Activated T-helper 9 cell treated with anti-CD3 and anti-CD28 coated beads, Interleukin-2, amount 50 U/mL, for 16 hours (primary cell): Measurements from ENCODE around the gene ZEB2.

Source experiments
- DNase-seq: peaks from one replicate; pipeline ENCODE4 v3.0.0-alpha.2; 2020; ENCODE audit warnings: low read depth

Gene ZEB2

DNA sequence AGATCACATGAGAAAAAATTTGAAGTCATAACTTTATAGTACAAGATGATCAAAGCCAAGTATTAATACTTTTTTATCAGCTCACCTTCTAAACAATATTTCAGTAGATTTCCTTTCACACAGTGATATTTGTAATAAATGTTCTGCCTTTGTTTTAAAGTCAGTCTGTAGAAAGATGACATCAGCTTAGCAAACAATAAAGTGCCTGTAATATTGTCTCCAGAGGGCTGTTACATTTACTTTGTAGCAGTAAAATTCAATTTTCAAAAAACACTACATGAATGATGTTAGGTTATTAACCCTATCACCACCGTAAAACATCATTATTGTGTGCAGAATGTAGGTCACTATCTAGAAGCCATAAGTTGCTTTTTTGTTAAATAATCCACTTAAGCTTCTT, 49.6 kb downstream of the ZEB2 start:
- no peak for DNase-seq

DNA sequence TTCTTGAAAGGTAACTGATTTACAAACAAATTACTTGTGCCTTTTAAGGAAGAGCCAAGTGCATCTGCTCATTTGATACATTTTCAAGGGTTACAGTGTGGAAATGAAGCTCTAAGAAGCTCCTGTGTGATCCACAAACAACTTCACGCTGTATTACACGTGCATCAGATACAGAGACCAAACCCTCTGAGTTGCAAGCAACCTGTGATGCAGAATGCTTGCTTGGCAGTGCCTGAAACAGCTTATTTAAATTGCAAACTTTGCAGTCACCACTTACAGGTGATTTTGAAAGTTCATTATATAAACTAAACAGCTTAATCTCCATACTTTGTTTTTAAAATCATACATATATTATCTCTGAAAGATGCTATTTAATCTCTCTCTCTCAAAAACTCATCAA, 50.1 kb downstream of the ZEB2 start:
- DNase-seq: no peak

DNA sequence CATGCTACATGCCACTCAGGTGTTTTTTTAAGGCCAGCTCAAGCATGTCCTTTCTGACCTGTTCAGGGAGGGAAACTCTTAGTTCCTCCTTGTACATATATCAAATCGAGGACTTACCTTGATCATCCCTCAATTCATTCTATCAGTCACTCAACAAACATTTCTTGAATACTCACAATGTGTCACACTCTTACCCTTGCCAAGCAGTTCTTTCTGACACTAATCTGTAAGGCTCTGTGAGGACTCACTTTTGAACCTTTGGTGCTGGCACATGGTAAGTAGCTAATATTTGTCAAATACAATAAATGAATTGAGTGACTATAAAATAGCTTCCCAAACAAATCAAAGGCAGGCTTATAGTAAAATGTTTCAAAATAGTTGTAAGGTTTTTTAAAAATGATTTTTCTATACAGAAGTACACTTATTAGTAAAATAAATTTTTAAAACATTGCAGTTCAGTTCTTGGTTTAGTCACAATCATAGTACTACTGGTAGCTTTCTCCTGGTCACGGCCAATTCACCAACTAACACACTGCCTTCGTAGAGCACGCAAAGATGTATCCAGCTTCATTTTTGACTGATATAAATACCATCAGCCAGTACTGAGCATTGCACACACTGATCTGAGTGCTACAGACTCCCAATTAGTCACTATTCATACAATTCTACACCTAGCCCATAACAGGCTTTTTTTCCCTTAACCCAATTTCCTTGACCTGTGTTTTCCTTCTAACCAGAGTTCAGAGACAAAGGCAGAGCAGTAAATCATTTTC, 50.9 kb downstream of the ZEB2 start:
- DNase-seq: no peak

DNA sequence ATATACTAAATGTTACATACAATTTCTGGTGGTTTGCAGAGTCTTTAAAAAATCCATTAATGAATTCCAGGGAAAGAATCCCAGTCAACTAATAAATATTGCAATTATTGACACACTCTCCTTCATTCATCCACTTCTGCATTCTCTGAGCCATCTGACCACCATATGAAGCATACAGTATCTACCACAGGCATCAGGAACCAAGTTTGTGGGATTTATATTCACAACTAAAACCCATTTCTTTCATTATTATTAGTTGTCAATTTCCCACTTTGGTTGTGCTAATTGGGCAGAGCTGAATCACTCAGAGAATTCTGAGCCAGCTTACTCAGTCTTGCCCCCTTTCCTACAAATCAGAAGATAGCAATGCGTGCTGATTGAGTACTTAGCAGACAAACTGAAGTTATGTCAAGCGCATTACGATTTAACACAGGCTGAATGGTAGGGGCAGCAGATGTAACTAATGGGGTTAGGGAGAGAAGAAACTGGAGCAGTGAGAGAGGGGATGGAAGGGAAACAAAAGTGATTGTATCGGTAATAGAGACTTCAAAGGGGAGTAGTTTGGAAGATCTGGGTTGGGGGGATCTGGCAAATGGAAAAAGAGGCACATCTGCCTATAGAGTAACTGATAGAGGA, 52.3 kb downstream of the ZEB2 start:
- DNase-seq: no peak

DNA sequence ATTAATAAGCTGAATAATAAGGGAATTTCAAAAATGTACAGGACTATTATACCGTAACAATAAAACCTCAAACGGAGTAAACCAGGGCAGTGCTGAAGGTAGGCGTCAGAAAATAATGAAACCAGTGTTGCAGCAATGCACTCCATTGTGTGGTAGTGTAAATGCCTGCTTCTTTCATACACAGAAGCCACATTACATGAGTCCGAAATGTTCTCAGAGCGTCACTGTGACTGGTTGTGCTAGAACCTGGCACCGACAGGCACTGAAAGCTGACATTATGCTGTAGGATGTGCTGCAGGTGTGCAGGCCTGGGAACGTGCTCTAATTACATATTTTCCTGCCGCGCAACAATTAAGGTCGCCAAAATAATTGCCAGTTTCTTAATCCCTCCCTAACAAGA, 53.3 kb downstream of the ZEB2 start:
- DNase-seq: no peak

DNA sequence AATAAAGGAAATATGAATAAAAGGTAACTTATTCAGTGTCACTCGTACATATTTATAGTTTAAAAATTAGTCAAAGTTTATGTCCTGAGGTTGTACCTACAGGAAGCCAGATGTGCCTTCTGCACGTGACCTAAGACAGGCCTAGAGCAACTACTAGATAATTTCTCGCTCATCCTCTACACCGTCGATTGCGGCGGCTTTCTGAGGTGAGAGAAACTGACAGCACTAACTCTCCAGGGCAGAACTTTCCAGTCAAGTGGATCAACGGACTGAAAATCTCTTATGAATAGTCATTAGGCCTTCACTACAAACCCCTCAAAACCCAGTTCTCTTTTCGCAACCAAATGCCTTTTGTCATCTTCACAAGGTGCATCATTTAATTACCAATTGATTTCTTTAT, 54.2 kb downstream of the ZEB2 start:
- DNase-seq: no peak

DNA sequence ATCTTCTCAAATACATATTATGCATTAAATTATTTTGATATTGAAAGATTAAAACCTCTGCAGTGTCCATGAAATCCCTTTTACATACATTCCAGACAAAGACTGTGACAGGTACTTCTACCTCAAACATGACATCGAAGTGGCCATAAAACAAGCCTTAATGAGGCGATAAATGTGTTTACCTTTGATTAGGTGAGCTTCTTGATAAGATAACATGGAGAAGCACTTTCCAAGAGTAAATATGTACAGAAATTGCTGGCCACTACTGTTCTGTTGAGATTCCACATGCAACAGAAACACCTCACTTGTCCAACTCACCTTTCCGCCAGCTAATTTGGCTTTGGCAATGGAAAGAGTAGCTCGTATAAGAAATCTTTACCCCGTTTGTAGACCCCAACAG, 55.2 kb downstream of the ZEB2 start:
- no peak for DNase-seq

DNA sequence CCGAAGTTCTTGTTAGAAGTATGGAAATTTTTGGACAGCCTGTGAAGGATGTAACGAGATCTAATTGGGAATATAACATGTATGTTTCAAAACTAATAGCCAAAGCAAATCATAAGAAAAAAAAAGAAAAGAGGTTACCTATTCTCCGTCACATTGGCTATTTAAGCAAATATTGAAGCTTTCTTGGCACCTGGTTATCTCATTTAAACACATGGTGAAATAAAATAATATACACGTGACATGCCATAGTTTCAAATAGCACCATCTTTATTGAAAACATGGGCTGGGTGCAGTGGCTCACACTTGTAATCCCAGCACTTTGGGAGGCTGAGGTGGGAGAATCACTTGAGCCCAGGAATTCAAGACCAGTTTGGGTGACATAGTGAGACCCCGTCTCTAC, 56.7 kb downstream of the ZEB2 start:
- DNase-seq: no peak

DNA sequence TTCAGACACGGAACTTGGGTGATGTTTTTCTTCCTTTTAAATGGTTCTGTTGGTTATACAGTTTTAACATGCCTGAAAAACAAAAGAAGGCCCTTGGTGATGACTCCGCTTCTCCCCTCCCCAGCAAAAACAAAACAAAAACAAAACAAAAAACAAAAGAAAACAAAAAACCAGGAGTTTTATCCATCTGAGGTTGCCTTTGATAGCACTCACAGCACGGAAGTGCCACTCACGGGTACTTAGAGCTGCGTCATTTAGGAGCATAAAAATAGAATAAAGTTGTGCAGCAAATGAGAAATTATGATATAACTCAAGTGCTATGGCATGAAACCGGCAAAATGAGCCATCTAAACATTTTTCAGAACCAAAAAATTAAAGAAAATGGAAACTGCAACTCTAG, 57.7 kb downstream of the ZEB2 start:
- no peak for DNase-seq

DNA sequence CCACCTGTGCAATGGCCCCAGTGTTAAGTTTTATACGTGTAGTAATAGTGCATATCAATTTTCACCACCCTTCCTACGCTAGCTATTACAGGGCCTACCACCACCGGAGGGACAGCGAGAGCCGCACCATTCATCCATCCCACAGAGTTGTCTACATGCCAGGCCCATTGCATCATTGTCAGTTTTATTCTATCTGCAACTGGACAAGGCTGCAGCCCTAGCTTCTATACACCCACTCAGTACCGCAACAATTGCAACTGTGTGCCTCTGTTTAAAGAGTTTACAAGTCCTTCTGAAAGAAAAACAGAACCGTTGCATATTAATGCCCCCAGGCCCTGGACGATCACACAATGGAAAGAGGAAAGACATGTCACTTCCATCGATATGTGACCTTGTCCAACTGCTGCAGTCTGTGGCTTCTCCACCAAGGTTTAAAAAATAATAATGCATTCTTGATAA, 58.6 kb downstream of the ZEB2 start:
- no peak for DNase-seq

DNA sequence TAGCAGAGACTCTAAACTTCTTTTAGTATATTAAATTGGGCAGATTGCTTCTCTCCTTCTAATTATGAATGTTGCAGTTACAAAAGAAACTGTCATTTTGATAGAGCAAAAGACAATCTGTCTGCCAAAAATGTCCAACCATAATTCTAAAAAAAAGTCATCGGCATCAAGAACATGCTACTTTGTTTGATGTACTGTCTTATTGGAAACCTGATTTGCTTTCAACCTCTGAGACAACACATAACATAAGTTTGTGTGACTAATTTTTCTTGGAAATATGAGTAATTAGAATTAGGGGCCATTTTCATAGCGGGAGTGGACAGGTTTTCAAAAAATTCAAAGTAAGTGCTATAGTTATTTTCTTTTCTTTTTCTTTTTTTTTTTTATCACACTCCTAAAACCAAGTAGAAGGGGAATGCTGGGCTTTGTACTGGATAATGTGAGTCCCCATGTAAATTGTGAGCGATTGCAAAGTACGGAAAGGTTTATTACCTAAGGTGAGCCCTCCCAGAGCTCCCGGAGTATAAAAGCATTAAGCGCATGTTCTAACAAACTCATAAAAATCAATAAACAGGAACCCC, 59.1 kb downstream of the ZEB2 start:
- no peak for DNase-seq

DNA sequence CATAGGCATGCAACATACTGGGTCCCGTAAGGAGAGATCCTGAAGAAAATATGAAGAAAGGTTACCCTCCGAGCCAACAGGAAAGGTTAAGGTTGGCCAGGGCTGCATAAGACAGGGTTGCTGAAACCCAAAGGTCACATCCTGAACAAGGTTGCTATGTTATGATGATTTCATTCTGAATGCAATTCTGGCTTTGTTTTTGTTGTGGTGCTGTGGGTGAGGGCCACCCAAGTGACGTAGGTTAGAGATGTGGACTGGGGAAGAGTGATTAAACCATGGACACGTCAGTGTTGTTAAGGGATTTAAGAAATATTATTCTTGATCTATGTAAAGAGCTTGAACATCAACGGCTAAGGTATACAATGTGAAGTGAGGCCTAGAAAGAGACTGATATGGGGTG, 60.0 kb downstream of the ZEB2 start:
- DNase-seq: no peak

DNA sequence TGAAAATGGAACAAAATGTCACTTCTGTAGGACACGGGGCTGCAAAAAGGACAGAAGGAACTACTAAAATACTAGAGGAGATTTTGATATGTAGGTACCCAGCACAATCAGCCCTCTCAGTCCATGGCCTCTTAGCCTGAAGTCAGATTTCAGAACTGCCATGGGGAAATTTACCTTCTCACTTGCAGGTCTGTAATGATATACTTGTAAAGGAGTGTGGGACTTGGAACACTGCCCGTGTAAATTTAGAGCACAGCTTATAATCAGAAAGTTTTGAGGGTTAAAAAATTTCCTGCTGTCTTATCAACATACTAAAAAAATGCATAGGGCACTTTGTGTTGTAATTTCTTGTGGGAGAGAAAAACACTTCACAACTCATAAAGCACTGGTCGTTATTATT, 60.6 kb downstream of the ZEB2 start:
- no peak for DNase-seq

DNA sequence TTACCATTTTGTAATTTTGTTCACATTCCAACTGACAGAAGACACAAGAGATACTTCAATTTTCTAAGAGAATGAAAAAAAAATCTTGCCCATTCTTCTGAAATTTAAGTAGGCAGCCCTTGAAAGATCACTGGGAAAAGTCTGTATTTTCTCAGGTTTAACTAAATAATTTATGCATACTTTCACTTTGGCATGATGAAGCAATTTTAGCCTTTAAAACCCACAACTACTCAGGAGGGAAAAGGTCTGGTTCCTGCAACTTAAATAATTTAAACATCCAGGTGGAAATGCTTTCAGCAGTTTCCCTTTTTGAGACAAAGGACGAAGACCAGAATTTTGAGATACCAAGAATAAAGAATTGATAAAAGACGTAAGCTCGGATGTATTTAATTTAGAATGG, 61.4 kb downstream of the ZEB2 start:
- DNase-seq: no peak

DNA sequence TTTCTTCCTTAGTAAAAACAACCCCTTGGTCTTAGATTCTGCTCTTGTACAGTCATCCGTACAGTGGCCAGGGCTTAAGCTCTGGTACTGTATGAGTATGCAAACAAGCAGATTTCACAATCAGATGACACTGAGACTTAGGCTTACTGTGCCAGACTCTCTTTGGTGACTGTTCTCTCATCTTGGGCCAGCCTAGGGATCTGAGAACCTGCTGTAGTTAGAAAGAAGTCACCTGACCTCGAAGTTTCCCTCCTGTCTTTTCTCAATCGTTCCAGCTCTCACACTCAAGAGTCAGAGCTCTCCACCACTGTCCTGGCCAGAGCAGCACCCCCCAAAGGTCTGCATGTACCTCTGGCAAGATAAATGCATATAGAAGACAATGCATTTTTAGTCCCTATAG, 63.2 kb downstream of the ZEB2 start:
- no peak for DNase-seq

DNA sequence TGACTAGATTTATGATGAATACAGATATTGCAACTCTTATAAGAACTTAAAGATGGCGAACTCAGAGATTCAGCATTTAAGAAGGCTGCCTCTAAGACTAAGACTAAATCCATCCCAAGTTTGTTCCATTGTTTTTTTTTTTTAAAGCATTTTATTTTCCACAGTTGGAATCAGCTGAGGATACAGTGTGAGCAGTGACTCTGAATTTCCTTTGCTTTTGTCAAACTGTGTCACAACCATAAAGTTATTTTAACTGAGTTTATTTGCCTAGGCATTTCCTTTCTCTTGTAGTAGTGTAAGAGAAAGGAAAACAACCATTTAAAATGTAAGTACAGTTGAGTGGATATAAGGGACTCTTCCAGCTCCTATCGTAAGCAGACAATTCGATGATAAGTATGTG, 63.9 kb downstream of the ZEB2 start:
- DNase-seq: no peak

DNA sequence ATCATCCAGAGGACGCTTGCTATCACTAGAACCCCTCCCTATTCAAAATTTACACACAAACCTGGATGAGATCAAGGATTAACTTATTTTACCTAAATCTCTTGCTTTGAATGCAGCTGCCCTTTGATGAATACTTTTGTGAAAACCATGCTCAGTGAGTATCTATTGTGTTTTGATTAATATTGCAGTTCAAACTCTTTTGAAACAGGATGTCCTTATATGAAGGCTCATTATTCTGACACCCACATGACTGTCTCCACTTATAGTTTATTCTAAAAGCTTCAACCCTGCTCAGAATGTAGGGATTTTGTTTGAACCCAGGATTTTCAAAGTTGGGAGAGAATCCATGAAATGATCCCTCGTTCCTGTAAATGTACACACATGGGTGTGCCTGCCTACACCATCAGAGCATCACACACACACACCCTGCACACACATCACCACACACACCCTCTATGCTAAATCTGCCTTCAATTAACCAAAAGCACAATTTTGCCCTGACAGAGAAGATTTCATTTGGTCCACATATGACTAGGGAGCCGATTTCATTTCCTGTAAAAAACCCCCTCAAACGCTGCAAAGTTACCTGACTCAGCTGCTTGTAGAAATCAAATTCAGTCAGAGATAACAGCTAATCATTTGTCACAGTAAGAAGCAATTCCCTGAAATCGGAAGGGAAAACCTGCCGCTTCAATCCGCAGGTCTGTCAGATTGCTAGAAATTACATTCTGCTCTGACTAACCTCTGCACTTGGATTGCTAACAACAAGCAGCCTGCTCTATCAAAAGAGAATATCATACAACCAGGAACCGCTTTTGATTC, 65.2 kb downstream of the ZEB2 start:
- no peak for DNase-seq

DNA sequence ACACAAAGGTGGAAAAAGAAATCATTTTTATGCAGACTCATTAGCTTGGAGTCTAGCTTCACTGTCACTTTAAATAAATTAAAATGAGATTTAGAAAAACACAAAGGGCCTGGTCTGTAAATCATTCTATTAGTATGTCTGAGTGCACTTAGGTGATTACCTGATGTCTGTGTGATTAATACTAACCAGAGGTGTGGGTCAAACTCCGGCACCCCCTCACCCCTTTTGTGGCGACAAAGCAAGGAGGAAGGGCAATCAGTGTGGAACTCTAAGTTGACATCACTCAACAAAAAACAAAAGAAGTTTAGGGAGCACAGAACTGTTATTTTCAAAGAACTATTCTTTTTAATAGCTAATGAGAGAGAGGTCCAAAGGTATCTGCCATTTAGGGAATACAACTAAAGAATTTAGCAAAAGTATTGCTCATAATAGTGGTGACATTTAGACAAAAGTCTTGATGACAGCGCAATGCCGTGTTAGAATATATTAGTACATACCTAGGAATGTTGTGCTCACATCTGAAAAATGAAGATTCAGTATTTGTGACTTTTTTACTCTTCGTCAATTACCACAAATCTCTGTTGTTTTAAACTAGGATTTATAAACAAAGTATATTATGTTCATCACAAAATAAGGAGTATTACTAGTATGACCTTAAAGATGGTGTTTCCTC, 66.3 kb downstream of the ZEB2 start:
- DNase-seq: no peak

DNA sequence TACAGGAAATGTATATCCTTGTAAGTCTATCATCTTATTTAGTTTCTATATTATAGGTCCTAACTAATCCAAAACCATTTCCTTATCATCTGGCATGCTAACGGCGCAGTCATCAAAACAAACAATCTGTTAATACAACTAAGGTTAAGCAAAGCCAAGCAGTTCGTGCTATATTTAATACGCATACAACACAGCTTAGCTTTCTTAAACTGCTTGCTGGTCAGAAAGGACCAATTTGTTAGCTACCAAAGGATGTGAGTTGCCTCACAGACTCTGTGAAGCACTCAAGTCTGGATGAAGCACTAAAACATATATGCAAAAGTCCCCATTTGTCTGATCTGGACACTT, 67.0 kb downstream of the ZEB2 start:
- no peak for DNase-seq

DNA sequence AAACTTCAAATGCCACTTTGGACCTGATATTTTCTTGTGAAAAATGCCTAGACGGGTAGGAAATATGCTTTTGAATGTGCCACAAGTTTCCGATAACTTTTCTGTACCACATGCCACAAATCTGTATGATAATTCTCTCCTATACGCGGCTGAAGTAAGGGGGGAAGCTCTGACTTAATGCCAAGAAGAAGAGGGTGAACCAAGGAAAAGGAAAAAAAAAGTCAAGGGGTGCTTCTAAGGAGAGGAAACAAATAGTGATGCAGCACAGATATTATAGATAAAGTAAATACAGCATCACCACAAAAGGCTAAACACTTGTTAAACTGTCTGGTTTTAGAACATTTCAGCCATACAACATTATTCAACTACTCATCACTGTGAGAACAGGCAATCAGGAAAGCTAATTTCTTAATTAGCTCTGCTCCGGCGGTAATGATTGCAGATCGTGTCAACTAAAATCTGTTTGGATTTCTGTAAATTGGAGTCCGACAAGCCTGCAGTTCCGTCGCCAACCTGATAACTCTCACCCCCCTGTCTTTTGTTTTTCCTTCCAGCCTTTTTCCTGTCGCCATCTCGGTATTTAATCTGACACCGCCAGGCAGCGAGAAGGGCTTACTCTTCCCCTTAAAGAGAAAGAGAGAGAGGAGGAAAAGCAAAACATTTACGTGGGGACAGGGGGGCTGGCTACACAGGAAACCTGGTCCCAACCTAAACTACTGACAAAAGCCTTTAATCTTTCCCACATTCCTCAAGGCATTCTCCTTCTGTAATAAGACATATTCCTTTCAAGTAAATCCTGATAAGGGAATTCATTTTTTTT, 67.5 kb downstream of the ZEB2 start:
- DNase-seq: no peak

DNA sequence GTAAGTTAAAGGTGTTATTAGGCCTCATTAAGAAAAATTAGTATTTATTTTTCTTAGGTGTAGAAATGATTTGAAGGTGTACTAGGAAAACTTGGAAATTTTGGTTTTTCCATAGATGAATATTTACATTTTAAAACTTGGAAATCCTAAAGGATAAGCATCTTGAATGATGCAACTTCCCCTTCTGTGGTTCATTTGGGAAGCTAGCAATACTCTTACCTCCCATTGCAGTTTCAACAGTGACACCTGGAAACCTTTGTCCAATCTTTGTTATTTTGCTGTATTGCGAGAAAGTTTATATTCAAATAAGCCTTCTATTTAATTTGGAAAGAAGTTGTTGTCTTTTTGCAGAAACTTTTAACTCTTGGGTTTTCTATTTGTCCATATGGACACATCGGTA, 68.5 kb downstream of the ZEB2 start:
- DNase-seq: no peak
